ENCODE results near the gene NFASC.

DNA sequence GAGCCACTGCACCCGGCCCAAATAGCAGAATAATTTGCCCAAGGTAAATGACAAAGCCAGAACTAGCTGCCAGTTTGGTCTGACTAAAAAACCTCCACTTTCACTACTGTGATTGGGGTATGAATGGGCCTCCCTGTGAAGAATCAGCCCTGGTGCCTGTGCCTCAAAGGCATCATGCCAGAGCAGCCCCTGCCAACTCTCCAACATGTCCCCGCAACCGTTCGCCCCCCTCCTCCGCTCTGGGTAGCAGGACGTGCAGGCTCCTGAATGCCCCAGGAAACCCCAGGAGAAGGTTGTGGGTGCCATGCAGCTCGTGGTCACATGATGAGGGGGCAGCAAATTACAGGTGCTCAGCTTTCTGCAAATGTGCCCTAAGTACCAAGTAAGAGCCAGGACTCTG, 157.7 kb downstream of the NFASC start:
- TF ChIP-seq, protein P1, sequence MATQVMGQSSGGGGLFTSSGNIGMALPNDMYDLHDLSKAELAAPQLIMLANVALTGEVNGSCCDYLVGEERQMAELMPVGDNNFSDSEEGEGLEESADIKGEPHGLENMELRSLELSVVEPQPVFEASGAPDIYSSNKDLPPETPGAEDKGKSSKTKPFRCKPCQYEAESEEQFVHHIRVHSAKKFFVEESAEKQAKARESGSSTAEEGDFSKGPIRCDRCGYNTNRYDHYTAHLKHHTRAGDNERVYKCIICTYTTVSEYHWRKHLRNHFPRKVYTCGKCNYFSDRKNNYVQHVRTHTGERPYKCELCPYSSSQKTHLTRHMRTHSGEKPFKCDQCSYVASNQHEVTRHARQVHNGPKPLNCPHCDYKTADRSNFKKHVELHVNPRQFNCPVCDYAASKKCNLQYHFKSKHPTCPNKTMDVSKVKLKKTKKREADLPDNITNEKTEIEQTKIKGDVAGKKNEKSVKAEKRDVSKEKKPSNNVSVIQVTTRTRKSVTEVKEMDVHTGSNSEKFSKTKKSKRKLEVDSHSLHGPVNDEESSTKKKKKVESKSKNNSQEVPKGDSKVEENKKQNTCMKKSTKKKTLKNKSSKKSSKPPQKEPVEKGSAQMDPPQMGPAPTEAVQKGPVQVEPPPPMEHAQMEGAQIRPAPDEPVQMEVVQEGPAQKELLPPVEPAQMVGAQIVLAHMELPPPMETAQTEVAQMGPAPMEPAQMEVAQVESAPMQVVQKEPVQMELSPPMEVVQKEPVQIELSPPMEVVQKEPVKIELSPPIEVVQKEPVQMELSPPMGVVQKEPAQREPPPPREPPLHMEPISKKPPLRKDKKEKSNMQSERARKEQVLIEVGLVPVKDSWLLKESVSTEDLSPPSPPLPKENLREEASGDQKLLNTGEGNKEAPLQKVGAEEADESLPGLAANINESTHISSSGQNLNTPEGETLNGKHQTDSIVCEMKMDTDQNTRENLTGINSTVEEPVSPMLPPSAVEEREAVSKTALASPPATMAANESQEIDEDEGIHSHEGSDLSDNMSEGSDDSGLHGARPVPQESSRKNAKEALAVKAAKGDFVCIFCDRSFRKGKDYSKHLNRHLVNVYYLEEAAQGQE (IDR thresholded peaks at IDR 0.05; ENCODE audit: low read depth) = no peak
- no peak for TF ChIP-seq CEBPB (IDR thresholded peaks at IDR 0.05)
- no peak for TF ChIP-seq YY1 (IDR thresholded peaks at IDR 0.05; ENCODE audit: low read depth)
- TF ChIP-seq FOXM1 (IDR thresholded peaks at IDR 0.05; ENCODE audit: borderline replicate concordance, low read depth) = no peak
- no peak for TF ChIP-seq EP300 (IDR thresholded peaks at IDR 0.05; ENCODE audit: borderline replicate concordance)
- no peak for TF ChIP-seq EGR1 (IDR thresholded peaks at IDR 0.05)
- no peak for TF ChIP-seq CREB1 (IDR thresholded peaks at IDR 0.05; ENCODE audit: low read depth)
- TF ChIP-seq, protein P2, sequence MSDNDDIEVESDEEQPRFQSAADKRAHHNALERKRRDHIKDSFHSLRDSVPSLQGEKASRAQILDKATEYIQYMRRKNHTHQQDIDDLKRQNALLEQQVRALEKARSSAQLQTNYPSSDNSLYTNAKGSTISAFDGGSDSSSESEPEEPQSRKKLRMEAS (IDR thresholded peaks at IDR 0.05) = no peak
- no peak for TF ChIP-seq TCF12 (IDR thresholded peaks at IDR 0.05; ENCODE audit: low read depth)
- TF ChIP-seq RAD21 (IDR thresholded peaks at IDR 0.05; ENCODE audit: low read depth) = no peak

All from Ishikawa (cell line).